CD4-positive, alpha-beta T cell treated with Interleukin-6 for 4 hours (primary cell): ENCODE results near the gene C12orf42.

Experiments used
- DNase-seq: peaks from one replicate; pipeline ENCODE4 v3.0.0-alpha.2; 2020; ENCODE audit warnings: mixed read lengths

Gene C12orf42

DNA sequence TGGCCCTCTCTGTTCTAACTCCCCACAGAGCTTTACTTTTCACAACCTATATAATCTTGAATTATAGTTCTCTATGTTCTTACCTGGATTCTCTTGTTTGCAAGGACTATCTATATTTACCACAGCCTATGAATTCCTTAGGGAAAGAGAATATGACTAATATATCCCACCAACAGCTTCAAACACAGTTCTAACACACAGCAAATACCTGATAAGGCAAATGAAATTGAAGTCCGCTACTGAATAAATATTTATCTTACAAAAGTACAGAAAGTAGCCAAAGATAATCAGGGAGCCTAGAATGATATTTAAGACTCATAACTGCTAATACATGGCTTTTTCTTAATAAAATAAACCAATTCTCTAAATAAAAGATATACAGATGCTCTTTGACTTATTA lies 165.1 kb downstream of the C12orf42 start:
- DNase-seq: no peak

- DNase-seq: no peak
These were observed 168.1 kb downstream of the C12orf42 start for GRCh38 chr12:103327676-103328075.

DNA sequence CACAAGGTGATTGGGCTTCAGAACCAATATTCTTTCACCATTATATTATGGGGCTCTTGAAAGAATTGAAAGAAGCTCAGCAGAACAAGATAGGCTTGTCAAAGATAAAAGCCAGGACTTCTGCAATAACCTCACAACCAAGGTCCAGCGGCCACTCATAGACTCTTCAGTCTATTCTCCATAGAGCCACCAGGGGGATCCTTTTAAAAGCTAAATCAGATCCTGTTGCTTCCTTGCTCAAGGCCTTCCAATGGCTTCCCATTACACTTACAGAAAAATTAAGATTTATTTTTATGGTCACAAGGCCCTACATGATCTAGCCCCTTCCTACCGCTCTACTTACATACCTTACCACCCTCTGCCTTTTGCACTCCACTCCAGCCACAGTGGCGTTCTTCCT lies 169.6 kb downstream of the C12orf42 start:
- no peak for DNase-seq

DNA sequence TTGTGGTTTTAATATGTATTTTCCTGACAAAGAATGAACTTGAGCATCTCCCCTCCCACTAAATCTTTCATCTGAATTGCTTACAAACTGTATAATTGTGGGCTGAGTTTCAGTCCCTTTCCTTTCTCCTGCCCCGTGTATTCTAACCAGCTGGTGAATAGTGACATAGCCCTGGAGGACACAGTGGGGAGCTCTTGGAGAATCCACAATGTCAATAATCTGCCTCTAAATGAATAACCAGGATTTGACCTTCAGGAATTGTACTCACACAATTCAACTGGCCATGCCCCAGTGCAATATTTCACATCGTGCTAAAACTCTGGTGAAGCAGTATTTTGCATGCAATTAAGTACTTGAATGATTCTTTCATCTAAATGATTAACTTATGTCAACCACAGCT lies 177.2 kb downstream of the C12orf42 start:
- DNase-seq: no peak

- DNase-seq: no peak
These were observed 178.5 kb downstream of the C12orf42 start for GRCh38 chr12:103317220-103317619.

GRCh38 chr12:103314786-103315185 lies 181.0 kb downstream of the C12orf42 start:
- DNase-seq: no peak

GRCh38 chr12:103313894-103314293 lies 181.9 kb downstream of the C12orf42 start:
- no peak for DNase-seq

DNA sequence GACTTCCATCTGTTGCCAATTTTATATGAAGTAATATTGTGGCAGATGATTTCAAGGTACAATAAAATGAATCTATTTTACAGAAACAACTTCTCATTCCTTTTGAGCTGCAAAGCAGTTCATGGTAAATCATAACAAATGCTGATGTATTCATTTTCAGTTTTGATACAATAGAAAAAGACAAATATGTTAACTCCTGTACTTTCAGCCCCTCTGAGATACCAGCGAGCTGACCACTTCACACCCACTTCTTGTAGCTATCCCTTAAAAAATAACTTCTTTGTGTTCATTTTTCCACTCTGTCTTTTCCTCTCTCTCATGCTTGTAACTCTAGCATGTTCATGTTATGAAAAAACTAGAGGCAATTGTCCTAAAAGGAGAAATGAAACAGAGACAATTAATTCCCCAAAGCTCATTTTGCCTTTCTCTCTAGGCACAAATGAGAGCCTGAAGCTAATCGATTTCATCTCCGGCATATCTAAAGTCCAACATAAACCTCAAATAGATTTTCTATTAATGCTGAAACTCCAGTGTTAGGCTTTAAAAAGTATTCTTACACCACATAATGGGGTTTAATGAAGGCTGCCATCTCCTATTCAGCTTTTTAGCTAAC lies 182.9 kb downstream of the C12orf42 start:
- DNase-seq: no peak

- DNase-seq: no peak
These were observed 185.1 kb downstream of the C12orf42 start for GRCh38 chr12:103310546-103311270.

DNA sequence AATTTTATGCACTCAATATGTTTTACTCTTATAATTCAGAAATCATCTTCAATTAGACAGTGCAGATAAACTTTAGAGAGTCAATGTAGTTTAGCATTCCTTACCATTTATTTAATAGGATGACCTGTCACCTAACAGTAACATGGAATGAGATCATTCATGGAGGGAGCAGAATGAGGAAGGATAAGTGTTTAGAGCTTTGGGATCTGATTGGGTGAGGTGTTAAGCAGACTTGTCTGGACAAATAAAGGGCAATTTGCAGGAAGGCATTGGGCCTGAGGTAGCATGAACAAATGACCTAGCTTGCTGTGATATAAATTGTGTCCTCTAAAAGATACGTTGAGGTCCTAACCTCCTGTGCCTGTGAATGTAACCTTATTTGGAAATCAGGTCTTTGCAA lies 187.4 kb downstream of the C12orf42 start:
- DNase-seq: no peak

- DNase-seq: no peak
These were observed 192.3 kb downstream of the C12orf42 start for GRCh38 chr12:103303484-103303883.

GRCh38 chr12:103301642-103302591 lies 193.9 kb downstream of the C12orf42 start:
- DNase-seq: no peak

DNA sequence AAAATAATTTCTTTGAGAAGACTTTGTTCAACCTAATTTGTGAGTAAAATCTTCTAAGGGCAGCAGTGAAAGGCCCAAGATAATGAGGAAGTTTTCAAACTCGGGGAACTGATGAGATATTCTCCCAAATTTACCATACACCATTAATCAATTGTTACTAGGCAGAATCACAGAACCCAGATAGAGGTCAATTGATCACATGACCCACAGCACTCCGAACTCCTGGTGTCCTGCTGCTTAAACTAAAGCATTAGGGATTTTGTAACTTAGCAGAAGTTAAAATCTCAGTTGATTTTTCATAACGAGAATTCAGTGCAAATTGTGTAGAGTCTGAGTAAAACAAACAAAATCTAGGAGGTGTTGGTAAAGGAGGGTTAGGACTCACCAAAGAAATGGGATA lies 207.8 kb downstream of the C12orf42 start:
- no peak for DNase-seq

GRCh38 chr12:103282124-103282523 lies 213.6 kb downstream of the C12orf42 start:
- DNase-seq: no peak

GRCh38 chr12:103279444-103279843 lies 216.3 kb downstream of the C12orf42 start:
- no peak for DNase-seq

- DNase-seq: no peak
These were observed 217.4 kb downstream of the C12orf42 start for GRCh38 chr12:103278329-103278728.

- no peak for DNase-seq
These were observed 222.1 kb downstream of the C12orf42 start for GRCh38 chr12:103273645-103274044.

DNA sequence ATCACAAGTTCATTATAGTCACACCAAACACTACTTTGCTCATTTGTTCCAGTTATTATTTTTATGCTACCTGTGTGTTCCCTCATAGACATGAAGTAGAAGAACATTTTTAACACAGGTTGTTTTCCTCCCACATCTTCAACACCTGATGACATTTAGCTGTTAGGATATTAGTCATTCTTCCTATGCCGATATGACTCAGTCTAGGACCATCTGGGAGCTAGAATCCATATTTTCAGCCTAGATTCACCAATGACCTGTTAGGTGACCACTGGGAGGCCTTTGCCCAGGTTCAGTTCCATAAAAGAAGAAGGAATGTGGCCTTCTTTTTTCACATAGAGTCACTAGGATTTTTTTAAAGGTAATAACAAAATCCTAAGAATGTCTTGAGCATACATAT lies 222.8 kb downstream of the C12orf42 start:
- no peak for DNase-seq

GRCh38 chr12:103269946-103270345 lies 225.8 kb downstream of the C12orf42 start:
- no peak for DNase-seq

GRCh38 chr12:103268831-103269514 lies 226.8 kb downstream of the C12orf42 start:
- no peak for DNase-seq

DNA sequence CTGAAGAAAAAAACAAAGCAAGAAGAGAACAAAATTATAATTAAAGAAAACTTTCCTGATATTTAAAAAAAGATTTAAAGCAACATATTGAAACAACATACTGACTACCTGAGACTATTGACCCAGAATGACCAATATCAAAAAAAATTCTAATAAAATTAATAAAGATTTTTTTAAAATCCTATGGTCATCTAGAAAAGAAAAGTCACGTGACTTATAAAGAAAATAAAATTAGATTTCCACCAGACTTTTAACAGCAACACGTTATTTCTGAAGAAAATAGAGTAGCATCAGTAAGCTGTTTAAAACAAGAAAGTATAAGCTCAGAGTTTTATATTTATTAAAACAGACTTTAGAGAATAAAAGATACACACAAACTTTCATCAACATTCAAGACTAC lies 238.0 kb downstream of the C12orf42 start:
- no peak for DNase-seq
